Suprapubic skin (tissue), 4 donors: Measurements from ENCODE around the gene SRRM2.

Source experiments
- EP300 ChIP-seq: sonication (generic); formaldehyde crosslinking; IDR thresholded peaks from one replicate; pipeline ENCODE4 v1.6.1; 2017; ENCODE audit warnings: antibody characterized with exemption
- POLR2A ChIP-seq, 2 donors: fragments of 450-650 bp; IDR thresholded peaks; one replicate each; pipeline ENCODE4 v1.6.1; 2017; ENCODE audit warnings: antibody characterized with exemption in 2 of 2, mild to moderate bottlenecking in 2 of 2, moderate library complexity in 2 of 2
- POLR2AphosphoS5 ChIP-seq, 3 donors: sonication (generic); formaldehyde crosslinking; IDR thresholded peaks; one replicate each; pipeline ENCODE4 v1.6.1; 2017; ENCODE audit warnings: antibody characterized with exemption in 3 of 3
- TF ChIP-seq, protein P1 (sequence below), 2 donors: fragments of 200-600 bp in 1 of 2; fragments of 450-650 bp in 1 of 2; sonication (generic) in 1 of 2; IDR thresholded peaks; one replicate each; pipeline ENCODE4 v1.5.1; 2016 to 2019; ENCODE audit warnings: antibody characterized with exemption in 2 of 2, mild to moderate bottlenecking in 1 of 2, moderate library complexity in 1 of 2

DNA sequence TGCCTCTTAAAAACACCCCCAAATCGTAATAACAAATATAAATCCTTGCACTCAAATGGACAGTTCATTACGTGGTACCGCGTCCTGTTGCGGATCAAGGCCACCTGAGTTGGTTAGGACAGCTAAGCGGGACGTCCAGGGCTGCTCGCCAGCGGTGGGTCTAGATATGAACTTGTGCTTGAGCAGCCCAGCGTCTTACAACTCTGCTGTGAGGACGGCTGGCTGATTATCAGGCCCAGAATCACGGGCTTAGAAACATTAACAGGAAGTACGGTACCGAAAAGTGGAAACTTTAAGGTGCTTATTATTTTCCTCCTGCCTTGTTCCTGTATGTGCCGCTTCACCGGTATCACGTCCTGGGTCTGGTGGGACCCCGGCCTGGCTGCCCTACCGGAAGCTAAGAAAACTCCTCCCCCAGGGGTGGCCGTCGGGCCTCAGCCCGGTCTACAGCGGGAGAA is 832 bp upstream of the SRRM2 start:
- TF ChIP-seq POLR2A (IDR thresholded peaks at IDR 0.05) (no peak), POLR2AphosphoS5 (IDR thresholded peaks at IDR 0.05) (no peak), EP300 (no peak)
- TF ChIP-seq, protein P1, sequence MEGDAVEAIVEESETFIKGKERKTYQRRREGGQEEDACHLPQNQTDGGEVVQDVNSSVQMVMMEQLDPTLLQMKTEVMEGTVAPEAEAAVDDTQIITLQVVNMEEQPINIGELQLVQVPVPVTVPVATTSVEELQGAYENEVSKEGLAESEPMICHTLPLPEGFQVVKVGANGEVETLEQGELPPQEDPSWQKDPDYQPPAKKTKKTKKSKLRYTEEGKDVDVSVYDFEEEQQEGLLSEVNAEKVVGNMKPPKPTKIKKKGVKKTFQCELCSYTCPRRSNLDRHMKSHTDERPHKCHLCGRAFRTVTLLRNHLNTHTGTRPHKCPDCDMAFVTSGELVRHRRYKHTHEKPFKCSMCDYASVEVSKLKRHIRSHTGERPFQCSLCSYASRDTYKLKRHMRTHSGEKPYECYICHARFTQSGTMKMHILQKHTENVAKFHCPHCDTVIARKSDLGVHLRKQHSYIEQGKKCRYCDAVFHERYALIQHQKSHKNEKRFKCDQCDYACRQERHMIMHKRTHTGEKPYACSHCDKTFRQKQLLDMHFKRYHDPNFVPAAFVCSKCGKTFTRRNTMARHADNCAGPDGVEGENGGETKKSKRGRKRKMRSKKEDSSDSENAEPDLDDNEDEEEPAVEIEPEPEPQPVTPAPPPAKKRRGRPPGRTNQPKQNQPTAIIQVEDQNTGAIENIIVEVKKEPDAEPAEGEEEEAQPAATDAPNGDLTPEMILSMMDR (IDR thresholded peaks at IDR 0.05): no peak
